Neural crest cell (in vitro differentiated cells): ENCODE data around the gene ADRA1B. TPM values are rescaled to one million over a fixed set of nuclear protein-coding genes. Genes with fewer than 3 reads are reported as not detected.
A peak's percentile ranks its signal among the peaks of the same experiment; 100 is the strongest.

Experiments
- DNase-seq: peaks from one replicate; pipeline ENCODE4 v3.0.0; 2021; ENCODE audit warnings: low read depth, mixed read lengths, low spot score
- H3K27ac Mint-ChIP-seq: one replicate; pipeline ENCODE4 v1.8.0; 2021; ENCODE audit warnings: mild to moderate bottlenecking, mixed read lengths; ENCODE audit not compliant: unreplicated experiment
- H3K27me3 Mint-ChIP-seq: 2 replicates; pipeline ENCODE4 v1.8.0; 2021; ENCODE audit warnings: low read depth, mild to moderate bottlenecking, mixed read lengths
- H3K36me3 Mint-ChIP-seq: 2 replicates; pipeline ENCODE4 v1.8.0; 2021; ENCODE audit warnings: low read depth, mild to moderate bottlenecking, mixed read lengths
- H3K4me1 Mint-ChIP-seq: 2 replicates; pipeline ENCODE4 v1.8.0; 2021; ENCODE audit warnings: mixed read lengths
- H3K4me3 Mint-ChIP-seq: one replicate; pipeline ENCODE4 v1.8.0; 2021; ENCODE audit warnings: mild to moderate bottlenecking, mixed read lengths
- H3K9me3 Mint-ChIP-seq: 2 replicates; pipeline ENCODE4 v1.8.0; 2021; ENCODE audit warnings: mixed read lengths
- total RNA-seq: library from RNA; stranded (reverse); gene quantifications from 2 replicates; pipeline ENCODE4 v1.2.1, GENCODE V29; 2021
- TF ChIP-seq, protein P1 (sequence below): fragments of 200-600 bp; sonication (generic); conservative IDR thresholded peaks from 2 replicates; pipeline ENCODE4 v1.5.0; 2021; ENCODE audit warnings: antibody characterized with exemption, mild to moderate bottlenecking

The ADRA1B gene
- total RNA-seq, 1 donor from 2014 or later, result 0.19 TPM

- no peak for DNase-seq
- Mint-ChIP-seq H3K9me3 (no peaks in the 10 kb centered on the region), H3K36me3 (no peaks in the 10 kb centered on the region), H3K27me3 (peaks cover 15% of the 10 kb centered on the region), H3K27ac (no peak overlapping the region), H3K4me1 (peaks cover 53% of the 10 kb centered on the region), H3K4me3 (no peak overlapping the region)
- TF ChIP-seq, protein P1, sequence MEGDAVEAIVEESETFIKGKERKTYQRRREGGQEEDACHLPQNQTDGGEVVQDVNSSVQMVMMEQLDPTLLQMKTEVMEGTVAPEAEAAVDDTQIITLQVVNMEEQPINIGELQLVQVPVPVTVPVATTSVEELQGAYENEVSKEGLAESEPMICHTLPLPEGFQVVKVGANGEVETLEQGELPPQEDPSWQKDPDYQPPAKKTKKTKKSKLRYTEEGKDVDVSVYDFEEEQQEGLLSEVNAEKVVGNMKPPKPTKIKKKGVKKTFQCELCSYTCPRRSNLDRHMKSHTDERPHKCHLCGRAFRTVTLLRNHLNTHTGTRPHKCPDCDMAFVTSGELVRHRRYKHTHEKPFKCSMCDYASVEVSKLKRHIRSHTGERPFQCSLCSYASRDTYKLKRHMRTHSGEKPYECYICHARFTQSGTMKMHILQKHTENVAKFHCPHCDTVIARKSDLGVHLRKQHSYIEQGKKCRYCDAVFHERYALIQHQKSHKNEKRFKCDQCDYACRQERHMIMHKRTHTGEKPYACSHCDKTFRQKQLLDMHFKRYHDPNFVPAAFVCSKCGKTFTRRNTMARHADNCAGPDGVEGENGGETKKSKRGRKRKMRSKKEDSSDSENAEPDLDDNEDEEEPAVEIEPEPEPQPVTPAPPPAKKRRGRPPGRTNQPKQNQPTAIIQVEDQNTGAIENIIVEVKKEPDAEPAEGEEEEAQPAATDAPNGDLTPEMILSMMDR, result no peak
These were observed 6.0 kb upstream of the ADRA1B start for GRCh38 chr5:159910207-159910842.

GRCh38 chr5:159910843-159911229 is 5.4 kb upstream of the ADRA1B start:
- no peaks in the 10 kb centered on the region for H3K9me3 Mint-ChIP-seq
- DNase-seq, result no peak
- peaks cover 20% of the 10 kb centered on the region for H3K27me3 Mint-ChIP-seq
- H3K4me1 Mint-ChIP-seq, result peaks cover 55% of the 10 kb centered on the region
- H3K4me3 Mint-ChIP-seq, result no peak overlapping the region
- H3K27ac Mint-ChIP-seq, result no peak overlapping the region
- TF ChIP-seq, protein P1, result no peak
- no peaks in the 10 kb centered on the region for H3K36me3 Mint-ChIP-seq

DNA sequence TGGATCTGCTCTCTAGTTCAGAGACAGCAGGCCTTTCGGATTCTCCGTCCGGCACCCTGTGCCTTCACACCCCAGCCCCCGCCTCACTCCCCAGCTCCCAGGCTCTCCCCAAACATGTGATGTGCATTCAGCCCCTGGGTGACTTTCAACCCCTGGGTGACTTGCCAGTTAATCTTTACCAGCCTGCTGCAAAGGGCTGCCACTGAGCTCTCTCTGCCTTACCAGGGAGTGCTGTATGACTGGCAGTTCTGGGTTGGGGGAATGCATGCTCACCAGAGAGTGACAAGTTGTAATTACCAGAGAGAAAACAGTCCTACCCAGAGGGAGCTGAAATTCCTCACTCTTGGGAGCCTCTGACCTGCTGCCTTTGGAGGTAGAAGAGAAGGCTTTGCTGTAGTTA is 4.9 kb upstream of the ADRA1B start:
- H3K27ac Mint-ChIP-seq, result no peak overlapping the region

DNA sequence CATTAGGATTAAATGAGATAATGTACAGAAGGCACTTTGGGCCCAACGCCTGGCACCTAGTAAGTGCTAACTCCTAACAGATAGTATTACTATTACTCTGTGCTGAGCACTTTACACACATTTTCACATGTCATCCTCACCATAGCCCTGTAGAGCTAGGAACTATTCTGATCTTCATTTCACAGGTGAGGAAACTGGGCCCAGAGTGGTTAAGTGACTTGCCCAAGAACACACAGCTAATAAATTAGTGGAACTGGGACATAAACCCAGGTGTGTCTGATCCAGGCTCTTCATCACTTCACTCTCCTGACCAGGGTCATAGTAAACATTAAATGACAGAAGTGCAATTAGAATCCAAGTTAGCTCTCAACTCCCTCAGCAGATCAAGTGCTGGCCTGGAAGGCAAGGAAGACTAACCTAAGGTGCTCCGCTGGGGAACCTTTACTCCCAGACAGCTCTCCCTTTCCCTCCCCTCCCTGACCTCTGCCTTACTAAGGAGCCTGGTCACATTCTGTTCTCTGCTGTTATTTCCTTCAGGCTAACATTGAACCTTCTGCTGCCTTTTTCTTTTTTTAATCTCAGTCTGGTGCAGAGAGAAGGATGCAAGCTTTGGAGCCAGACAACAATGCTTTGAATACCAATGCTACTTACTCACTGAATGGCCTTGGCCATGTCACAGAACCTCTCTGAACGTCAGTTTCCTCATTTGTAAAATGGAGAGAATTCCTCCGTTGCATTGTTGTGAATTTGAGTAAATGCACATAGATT is 4.1 kb upstream of the ADRA1B start:
- Mint-ChIP-seq H3K9me3 (no peaks in the 10 kb centered on the region), H3K36me3 (no peaks in the 10 kb centered on the region), H3K4me3 (no peak overlapping the region), H3K27ac (no peak overlapping the region), H3K27me3 (peaks cover 28% of the 10 kb centered on the region), H3K4me1 (peaks cover 57% of the 10 kb centered on the region)
- DNase-seq, result no peak
- TF ChIP-seq, protein P1, result no peak

More for the DNA sequence above, 4.9 kb upstream of the ADRA1B start:
- Mint-ChIP-seq H3K4me1 (peaks cover 57% of the 10 kb centered on the region), H3K4me3 (no peak overlapping the region), H3K9me3 (no peaks in the 10 kb centered on the region), H3K27me3 (peaks cover 21% of the 10 kb centered on the region), H3K36me3 (no peaks in the 10 kb centered on the region)
- TF ChIP-seq, protein P1, result no peak
- DNase-seq, result no peak

DNA sequence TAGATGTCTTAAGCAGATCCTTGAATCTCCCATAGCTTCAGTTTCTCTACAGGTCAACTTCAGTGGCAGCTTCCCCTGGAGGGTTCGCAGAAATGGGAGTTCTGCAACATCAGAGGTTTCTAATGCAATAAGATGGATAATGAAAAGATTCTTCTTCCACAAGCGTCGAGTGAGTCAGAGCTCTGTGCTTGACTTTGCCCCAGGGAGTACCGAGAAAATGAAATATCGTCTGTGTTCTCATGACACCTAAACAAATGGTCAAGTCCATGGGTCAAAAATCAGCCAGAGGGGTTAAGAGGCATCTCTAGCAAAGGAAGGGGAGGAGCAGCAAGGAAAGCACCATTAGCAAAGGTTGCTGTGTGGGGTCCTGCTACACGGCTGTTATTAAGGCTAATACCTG is 3.2 kb upstream of the ADRA1B start:
- H3K9me3 Mint-ChIP-seq, result no peaks in the 10 kb centered on the region

More for the DNA sequence above, 3.2 kb upstream of the ADRA1B start:
- Mint-ChIP-seq H3K4me1 (peaks cover 52% of the 10 kb centered on the region), H3K36me3 (no peaks in the 10 kb centered on the region), H3K27ac (no peak overlapping the region), H3K27me3 (peaks cover 37% of the 10 kb centered on the region), H3K4me3 (peak overlapping the region; percentile 0)
- TF ChIP-seq, protein P1, result no peak
- DNase-seq, result no peak
